Head of caudate nucleus (tissue), 42 donors: ENCODE measurements around the gene NUDT16.

Source experiments
- DNase-seq, 42 donors: peaks; one replicate each; pipeline versions ENCODE4 v3.0.0 to v3.0.0-alpha.2; 2020 to 2021; ENCODE audit warnings: mixed read lengths in 7 of 42
- intact Hi-C: fragments of 100-400 bp; cut with DNase I; formaldehyde crosslinking; loops from one replicate; pipeline ENCODE4 v1.15.0; 2022

Gene NUDT16

GRCh38 chr3:131374741-131375140 is 6.8 kb upstream of the NUDT16 start:
- intact Hi-C loops, result no loop called here
- DNase-seq, result no peak

- intact Hi-C loops, result loop anchor here (5.0 kb wide), 1 partner anchor 121 kb away; the partner anchor contains the start of gene MRPL3
- DNase-seq, result peak in 1 of 42 donors; percentile 18
Measured at GRCh38 chr3:131380821-131381444, 641 bp upstream of the NUDT16 start.

DNA sequence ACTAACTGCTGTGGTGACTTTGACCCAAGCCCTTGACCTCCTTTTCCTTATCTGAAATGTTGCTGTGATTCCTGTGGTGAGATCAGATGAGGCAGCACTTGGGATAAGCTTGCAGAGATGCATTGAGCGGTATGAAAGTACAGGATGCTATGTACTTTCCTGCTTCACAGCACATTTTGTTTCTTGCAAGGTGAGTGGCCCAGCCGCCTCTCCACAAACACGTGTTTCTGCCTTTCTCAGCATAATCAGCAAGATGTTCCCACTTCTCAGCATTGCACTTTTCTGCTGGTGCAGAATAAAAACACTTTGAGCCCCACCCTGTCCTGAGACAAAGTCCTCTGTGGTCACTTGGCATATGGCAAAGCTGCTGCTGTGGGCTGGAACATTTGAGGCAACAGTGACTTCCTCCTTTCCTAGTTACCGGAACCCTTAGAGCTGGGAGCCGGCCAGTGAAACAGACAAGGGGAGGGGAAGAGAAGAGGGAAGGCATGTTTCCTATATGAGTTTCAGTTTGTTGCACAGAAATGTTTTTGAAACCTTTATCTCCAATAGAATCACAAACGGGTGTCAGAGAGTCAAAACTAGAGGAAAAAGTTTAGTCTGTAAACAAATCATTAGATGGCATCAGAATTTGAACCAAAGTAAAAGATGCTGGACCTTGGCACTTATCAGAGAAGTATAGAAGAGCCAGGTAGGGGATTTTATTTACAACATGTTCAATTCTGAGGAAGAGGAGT is 5.0 kb downstream of the NUDT16 start:
- intact Hi-C loops, result no loop called here
- DNase-seq, result peak in 33 of 42 donors; percentile 12 to 72 (median 37)

DNA sequence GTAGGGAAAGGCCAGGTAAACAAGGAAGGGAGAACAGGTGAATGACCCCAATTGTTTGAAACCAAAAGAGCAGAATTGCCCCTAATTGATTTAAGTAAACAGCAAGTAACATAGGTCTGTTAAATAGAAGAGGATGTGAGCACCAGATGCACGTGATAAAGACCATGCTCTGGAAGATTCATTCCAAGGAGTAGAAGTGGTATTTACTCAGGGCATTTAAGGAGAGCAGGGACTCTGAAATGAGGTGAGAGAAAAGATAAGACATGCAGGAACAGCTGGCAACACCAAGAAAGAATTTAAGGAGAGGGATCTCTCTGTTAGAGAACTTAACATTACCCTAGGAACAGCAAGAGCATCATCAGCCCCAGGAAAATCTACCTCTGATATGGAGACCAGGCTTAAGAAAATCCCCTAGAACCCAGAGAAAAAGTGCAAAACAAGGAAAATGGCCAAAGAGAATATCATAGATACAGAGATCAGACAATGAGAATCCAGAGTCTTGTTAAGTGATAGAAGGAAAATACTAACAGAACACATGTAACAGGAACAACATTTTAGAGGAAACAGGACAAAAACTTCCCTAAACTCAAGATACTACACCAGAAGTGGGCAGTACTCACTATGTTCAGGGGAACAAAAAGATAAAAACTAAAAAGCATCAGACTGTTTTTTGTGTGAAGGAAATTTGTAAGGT is 6.4 kb downstream of the NUDT16 start:
- DNase-seq, result no peak
- intact Hi-C loops, result no loop called here

- no peak for DNase-seq
- intact Hi-C loops, result no loop called here
Measured at GRCh38 chr3:131388490-131388799, 6.9 kb downstream of the NUDT16 start.

GRCh38 chr3:131390331-131390730 is 8.8 kb downstream of the NUDT16 start:
- no peak for DNase-seq
- intact Hi-C loops, result no loop called here

- DNase-seq, result no peak
- intact Hi-C loops, result no loop called here
Measured at GRCh38 chr3:131393051-131393450, 11.5 kb downstream of the NUDT16 start.

GRCh38 chr3:131393868-131394267 is 12.3 kb downstream of the NUDT16 start:
- no peak for DNase-seq
- intact Hi-C loops, result no loop called here

DNA sequence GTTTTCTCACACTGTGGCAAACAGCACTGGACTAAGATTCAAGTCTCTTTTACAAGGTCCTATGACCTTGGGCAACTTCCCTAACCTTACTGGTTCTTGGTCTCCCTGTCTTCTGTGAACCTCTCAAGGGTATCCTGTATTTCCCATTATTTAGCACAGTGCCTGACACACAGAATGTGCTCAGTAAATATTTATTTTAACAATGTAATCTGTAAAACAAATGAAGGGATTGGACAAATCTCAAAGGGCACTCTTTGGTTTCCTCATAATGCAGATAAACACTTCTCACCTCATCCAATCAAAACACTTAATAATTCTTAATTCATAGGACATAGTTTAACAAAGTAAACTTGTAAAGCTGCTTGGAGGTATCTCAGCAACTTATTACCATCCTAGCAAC is 12.8 kb downstream of the NUDT16 start:
- DNase-seq, result no peak
- intact Hi-C loops, result no loop called here

DNA sequence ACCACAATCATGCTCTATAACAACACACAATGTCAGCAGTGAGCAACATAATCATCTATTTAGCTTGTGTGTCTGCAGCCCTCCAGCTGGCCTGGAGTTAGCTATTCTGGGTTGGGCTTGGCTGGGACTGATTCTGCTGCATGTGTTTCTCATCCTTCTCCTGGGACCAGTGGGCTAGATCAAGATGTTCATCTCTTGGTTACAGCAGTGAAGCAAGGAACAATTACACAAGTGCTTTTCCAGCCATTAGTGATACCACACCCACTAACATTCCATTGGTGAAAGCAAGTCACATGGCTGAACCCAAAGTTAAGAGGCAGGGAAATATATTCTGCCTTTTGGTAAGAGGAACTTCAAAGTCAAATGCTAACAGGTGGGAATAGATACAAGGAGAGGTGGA is 14.6 kb downstream of the NUDT16 start:
- intact Hi-C loops, result no loop called here
- no peak for DNase-seq

DNA sequence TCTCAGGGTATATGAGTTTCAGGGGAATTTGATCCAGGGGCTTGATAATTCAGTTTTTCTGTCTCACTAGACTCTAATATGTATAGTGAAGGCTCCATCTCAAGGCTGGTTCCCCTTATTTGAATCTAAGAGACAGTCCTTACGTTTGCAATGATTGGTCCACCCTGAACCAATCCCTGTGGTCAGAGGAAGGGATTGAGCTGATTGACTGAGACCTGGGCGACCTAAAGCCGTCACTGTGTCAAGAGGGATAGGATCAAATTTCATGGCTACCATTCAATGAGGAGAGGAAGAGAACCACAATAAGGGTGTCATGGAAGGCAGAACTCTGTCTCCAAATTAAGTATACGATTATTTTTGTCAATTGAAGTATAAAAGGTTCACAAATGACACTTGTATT is 16.3 kb downstream of the NUDT16 start:
- DNase-seq, result no peak
- intact Hi-C loops, result no loop called here

GRCh38 chr3:131401978-131402377 is 20.4 kb downstream of the NUDT16 start:
- intact Hi-C loops, result no loop called here
- DNase-seq, result no peak

DNA sequence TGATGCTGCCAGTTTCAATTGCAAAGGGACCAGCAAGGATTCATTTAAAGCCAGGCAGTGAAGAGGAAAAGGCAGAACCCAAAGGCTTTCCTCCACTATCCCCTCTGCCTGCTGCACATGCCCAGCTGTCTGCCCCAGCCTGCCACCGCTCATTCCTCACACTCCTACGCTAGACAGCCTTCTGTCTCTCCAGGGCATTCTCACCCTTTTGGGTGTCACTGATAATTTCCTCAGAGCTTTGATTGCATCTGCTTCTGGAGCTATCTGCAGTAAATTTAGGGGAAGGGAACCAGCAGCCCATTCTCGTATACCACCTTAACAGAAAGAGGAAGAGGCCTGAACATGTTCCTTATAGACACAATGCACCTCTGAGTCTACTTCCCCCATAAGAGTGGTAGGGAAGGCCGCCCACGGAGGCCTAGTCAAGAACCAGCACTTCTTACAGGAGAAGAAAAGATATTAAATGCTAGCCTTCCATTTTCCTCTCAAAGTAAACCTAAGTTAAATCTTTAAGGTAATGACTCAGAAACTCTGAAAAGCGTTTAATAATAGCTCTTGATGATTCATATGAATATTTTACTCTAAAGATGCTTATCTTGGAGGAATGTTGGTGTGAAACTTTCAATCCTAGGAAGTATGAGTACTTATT is 20.9 kb downstream of the NUDT16 start:
- DNase-seq, result peak; percentile 29 to 89 (median 67)
- intact Hi-C loops, result no loop called here

DNA sequence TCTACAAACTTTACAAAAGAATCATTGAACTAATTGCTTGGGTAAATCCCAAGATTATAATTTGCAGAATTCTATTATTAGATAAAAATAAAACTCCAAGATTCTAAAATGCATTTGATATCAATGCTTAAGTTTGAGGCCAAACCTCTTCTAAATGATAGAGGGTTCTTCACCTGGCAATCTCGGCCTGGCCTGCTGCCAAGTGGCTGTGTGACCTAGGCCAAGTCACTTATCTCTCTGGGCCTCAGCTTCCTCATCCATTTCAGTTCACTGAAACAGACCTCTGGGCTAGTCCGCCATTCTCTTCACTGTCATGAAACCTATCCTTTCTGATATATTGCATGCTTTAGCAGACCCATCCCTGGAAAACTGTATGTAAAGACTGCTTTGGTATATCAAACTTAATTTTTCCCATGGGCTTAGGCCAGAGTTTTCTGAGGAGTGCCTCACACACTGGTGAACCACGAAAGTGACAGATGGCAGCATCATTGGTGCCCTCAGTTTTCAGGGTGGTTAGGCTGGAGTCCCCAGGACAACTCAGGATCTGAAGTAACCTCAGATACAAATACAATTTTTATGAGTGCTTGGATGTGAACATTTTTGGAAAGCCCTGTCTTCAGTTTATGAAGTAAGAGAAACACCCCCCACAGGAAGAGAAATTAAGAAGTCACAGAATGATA is 21.8 kb downstream of the NUDT16 start:
- intact Hi-C loops, result no loop called here
- peak in 3 of 42 donors; percentile 21 to 35 (median 31) for DNase-seq

DNA sequence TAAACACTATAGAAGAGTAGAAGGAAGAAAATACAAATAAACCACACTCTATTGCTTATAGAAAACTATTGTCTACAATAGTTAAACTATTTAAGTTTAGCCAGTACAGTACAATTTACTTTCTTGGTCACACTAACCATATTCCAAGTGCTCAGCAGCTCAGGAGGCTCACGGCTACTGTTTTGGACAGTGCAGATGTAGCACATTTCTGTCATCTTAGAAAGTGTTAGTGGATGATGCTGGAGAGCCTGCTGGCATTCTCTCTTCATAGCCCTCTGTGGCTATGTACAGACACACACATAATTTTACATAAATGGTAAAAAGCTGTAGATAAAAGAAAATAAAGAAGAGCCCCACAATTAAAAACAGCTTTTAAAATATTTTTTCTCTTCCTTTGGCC is 23.8 kb downstream of the NUDT16 start:
- no peak for DNase-seq
- intact Hi-C loops, result no loop called here

DNA sequence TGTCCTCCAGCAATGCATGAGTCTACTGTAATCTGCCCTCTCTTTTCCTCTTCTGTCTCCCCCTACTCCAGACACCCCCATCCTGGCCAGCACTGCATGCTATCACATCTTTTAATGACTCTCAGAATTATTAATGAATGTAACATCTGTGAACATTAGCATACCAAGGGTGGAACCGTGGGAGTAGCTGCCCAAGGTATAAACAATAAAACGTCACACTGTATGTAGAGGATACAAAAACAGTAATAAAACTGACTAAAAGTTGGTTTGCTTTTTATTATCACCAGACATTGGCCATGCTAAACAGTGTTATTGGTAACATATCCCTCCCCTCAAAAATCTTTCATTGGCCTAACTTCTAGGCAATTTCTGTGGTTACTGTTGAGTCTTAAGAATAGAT is 24.7 kb downstream of the NUDT16 start:
- no peak for DNase-seq
- intact Hi-C loops, result no loop called here

DNA sequence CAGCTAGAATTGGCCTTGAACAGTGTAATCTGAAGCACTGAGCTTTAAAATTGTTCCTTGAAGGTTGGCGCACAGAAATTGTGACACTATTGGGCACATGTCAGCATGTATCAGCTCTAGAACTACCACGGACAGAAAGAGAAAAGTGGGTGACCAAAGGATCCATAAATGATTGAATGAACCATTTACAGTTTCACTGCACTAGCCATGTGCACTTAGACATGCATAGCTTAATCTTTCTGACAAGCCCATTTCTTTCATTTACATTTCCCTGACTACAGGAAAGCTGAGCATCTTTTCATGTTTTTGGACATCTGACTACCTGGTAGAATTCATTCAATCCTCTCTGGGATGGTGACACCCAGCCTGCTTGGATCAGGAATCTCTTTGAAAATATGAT is 36.2 kb downstream of the NUDT16 start:
- DNase-seq, result no peak
- intact Hi-C loops, result no loop called here

DNA sequence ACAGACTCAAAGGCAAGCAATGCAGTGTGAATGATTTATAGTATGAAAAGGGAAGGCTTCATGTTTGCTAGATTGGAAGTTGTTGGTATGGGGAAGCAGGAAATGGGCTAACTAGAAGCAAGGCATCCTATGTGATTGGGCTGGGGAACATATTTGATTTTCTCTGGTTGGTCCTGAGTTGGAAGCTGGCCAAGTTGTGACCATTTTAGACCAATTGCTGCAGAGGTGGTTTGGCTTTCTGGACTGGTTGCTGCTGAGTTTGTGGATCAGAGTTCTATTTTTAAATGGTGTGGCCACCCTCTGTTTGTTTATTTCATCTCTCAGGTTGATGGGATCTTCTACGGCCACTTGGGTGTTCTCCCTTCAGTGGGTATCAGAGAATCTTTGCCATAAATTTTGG is 39.7 kb downstream of the NUDT16 start:
- intact Hi-C loops, result no loop called here
- DNase-seq, result no peak

GRCh38 chr3:131421957-131422498 is 40.5 kb downstream of the NUDT16 start:
- intact Hi-C loops, result no loop called here
- no peak for DNase-seq
